ENCODE results near the gene ZNRF1. TPM values are rescaled to one million over a fixed set of nuclear protein-coding genes. Genes with fewer than 3 reads are reported as not detected.
"Not testable (repeated sequence)": the region's sequence is repeated elsewhere in the genome, so short reads cannot be mapped to it uniquely, and the experiment has no call there.

ZNRF1 gene
- total RNA-seq, 1 donor from 2014 or later = 46.8 TPM

DNA sequence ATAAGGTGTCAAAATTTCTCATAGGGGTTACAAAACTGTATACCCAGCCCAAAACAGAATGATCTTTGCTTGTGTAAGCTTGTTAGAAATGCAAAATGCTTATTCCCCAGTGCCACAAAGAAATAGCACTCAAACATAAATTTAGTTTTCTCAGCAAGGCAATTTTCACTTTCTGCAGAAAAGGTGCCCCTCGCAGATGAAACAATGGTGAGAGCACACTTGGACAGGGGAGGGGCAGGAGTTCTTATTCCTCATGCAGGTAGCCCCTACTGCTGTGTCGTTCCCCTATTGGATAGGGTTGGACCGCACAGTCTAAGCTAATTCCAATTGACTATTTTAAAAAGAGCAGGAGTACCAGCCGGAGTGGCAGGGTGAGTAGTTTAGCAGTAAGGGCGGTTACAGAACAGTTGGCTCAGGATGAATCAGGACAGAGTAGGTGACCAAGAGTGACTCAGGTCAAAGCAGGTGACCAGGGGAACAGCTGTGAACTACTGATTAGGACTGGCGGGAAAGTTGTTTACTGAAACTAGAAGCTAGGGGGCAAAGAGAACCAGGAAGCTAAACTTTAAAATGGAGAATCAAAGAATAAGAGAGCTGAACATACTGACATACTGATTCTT is 123.2 kb downstream of the ZNRF1 start:
- intact Hi-C loops (cut with micrococcal nuclease) = no loop called here
- Mint-ChIP-seq H3K4me3 (no peak overlapping the region), H3K36me3 (ENCODE audit: low read depth) (peaks cover 1% of the 10 kb centered on the region), H3K27ac (no peak overlapping the region), H3K4me1 (no peaks in the 10 kb centered on the region), H3K27me3 (no peaks in the 10 kb centered on the region), H3K9me3 (peaks cover 7% of the 10 kb centered on the region)
- no peak for DNase-seq

DNA sequence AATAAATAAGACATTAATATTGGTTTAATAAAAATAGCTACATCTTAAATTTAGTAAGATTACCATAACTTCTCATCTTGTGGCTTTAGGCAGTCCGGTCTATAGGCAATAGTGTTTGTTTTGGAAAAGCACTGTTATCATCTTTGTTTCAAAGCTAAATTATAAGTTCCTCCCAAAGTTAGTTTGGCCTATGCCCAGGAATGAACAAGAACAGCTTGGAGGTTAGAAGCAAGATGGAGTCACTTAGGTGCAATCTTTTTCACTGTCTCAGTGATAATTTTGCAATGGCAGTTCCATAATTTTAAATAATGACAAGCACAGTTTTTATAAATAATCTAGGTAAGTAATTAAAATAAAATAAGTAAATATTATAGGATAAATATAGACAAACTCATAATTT is 123.8 kb downstream of the ZNRF1 start:
- H3K36me3 Mint-ChIP-seq (ENCODE audit: low read depth) = peaks cover 3% of the 10 kb centered on the region

DNA sequence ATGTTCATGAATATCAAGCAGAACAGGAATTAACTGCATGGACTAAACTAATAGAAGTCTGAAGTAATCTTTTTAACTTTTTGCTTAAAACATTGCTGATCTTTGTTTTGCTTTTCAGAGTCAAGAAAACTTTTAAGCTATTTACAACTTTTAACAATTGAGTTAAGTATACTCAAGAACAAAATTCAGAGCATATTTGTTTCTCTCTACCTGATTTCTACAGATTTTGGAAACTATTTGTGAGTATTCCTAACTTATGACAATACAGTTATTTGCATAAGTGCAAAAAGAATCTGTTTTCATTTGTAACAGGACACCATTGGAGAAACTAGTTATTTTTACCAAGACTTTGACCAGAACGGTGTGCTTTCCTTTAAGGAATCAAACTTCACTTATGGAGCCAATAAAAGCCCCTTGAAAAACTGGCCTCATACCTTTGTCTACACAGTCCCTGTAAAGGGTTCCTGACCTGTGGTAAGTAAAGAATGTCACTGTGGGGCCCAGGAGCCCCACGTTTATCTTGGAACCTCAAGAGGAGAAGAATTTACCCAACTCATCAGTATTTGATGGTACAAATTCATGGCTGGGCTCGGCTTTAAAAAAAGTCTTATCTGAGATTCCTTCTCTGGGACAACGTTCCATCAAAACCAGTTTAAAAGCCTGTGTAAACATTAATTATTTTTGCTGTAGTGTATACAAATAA is 129.0 kb downstream of the ZNRF1 start:
- Mint-ChIP-seq H3K27me3 (peaks cover 4% of the 10 kb centered on the region), H3K4me3 (no peak overlapping the region), H3K27ac (no peak overlapping the region), H3K4me1 (peaks cover 6% of the 10 kb centered on the region), H3K9me3 (peaks cover 3% of the 10 kb centered on the region), H3K36me3 (ENCODE audit: low read depth) (peaks cover 4% of the 10 kb centered on the region)
- no peak for DNase-seq
- intact Hi-C loops (cut with micrococcal nuclease) = no loop called here

More for the DNA sequence above, 123.8 kb downstream of the ZNRF1 start:
- Mint-ChIP-seq H3K27ac (no peak overlapping the region), H3K4me1 (no peaks in the 10 kb centered on the region), H3K27me3 (no peaks in the 10 kb centered on the region), H3K9me3 (peaks cover 7% of the 10 kb centered on the region), H3K4me3 (no peak overlapping the region)
- DNase-seq = no peak
- intact Hi-C loops (cut with micrococcal nuclease) = no loop called here

DNA sequence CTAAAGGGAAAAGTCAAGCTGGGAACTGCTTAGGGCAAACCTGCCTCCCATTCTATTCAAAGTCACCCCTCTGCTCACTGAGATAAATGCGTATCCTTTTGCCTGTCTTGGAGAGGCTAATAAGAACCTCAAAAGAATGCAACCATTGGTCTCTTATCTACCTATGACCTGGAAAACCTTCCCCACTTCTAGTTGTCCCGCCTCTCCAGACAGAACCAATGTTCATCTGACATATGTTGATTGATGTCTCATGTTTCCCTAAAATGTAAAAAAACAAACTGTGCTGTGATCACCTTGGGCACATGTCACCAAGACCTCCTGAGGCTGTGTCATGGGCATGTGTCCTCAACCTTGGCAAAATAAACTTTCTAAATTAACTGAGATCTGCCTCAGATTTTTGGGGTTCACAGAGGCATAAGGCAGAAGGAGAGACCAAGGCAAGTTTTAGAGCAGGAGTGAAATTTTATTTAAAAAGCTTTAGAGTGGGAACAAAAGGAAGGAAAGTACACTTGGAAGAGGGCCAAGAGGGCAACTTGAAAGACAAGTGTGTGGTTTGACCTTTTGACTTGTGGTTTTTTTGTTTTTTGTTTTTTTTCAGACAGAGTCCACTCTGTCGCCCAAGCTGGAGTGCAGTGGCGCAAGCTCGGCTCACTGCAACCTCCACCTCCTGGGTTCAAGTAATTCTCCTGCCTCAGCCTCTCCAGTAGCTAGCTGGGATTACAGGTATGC is 130.8 kb downstream of the ZNRF1 start:
- H3K27ac Mint-ChIP-seq; H3K27me3 Mint-ChIP-seq; intact Hi-C loops (cut with micrococcal nuclease); DNase-seq; H3K4me3 Mint-ChIP-seq; H3K9me3 Mint-ChIP-seq; H3K4me1 Mint-ChIP-seq; H3K36me3 Mint-ChIP-seq (ENCODE audit: low read depth): not testable (repeated sequence)

DNA sequence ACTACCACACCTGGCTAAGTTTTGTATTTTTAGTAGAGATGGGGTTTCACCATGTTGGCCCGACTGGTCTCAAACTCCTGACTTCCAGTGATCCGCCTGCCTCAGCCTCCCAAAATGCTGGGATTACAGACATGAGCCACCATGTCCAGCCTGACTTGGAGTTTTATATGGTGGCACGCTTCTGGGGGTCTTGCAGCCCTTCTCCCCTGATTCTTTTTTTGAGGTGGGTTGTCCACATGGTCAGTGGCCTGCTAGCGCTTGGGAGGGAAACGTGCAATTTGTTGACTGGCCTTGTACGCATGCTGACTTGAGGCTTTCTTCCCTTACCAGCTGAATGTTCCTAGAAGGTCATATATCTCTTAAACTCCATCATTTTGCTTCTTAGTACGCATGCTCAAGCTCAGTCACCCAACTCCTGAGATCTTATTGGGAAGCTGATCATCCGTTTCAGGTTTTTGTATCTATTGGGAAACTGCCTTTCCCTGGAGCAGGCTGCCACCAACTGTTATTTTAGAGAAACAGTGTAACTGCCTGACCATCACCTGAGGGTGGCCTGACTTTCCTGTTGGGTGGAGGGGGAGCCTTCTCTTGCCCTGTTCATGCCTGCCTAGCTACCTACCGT is 131.4 kb downstream of the ZNRF1 start:
- peaks cover 4% of the 10 kb centered on the region for H3K27me3 Mint-ChIP-seq
- H3K4me1 Mint-ChIP-seq = peaks cover 6% of the 10 kb centered on the region
- H3K27ac Mint-ChIP-seq = no peak overlapping the region
- no peak overlapping the region for H3K4me3 Mint-ChIP-seq
- intact Hi-C loops (cut with micrococcal nuclease) = no loop called here
- peaks cover 3% of the 10 kb centered on the region for H3K9me3 Mint-ChIP-seq
- H3K36me3 Mint-ChIP-seq (ENCODE audit: low read depth) = peaks cover 4% of the 10 kb centered on the region
- DNase-seq = no peak

DNA sequence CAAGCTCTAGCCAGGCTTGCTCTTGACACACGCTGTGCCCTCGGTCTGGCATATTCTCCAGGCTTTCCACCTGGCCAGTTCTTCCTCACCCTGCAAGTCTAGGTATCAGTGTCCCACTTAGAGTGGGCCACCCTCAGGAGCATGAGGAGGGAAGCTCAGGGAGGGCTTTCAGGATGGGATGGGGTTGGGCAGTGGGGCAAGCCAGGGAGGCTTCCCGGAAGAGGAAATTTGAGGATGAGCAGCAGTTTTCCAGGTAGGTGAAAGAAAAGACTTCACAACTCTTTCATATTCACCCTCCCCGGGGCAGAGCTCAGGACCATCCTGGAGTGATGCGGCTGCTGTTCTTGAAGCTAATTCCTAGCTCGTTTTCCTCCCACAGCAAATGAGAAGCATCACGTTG is 132.3 kb downstream of the ZNRF1 start:
- Mint-ChIP-seq H3K4me3 (no peak overlapping the region), H3K27me3 (peaks cover 5% of the 10 kb centered on the region), H3K36me3 (ENCODE audit: low read depth) (peaks cover 4% of the 10 kb centered on the region), H3K9me3 (peaks cover 3% of the 10 kb centered on the region), H3K27ac (no peak overlapping the region), H3K4me1 (peaks cover 6% of the 10 kb centered on the region)
- intact Hi-C loops (cut with micrococcal nuclease) = no loop called here
- DNase-seq = no peak

DNA sequence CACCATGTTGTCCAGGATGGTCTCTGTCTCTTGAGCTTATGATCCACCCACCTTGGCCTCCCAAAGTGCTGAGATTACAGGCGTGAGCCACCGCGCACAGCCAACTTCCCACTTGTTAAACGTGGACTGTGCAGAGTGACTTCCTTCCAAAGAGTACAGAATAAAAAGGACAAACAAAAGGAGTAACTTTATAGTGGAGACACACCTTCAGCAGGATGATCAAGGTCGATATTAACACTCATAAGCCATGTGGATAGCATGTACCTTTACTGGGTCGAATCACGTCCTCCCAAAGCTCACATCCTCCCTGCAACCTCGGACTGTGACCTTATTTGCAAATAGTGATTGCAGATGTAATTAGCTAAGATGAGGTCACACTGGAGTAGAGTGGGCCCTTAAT is 139.4 kb downstream of the ZNRF1 start:
- Mint-ChIP-seq H3K36me3 (ENCODE audit: low read depth) (no peaks in the 10 kb centered on the region), H3K27ac (no peak overlapping the region), H3K9me3 (peaks cover 3% of the 10 kb centered on the region), H3K27me3 (peaks cover 1% of the 10 kb centered on the region), H3K4me1 (peaks cover 8% of the 10 kb centered on the region), H3K4me3 (peak overlapping the region; percentile 50)
- no peak for DNase-seq
- intact Hi-C loops (cut with micrococcal nuclease) = no loop called here

DNA sequence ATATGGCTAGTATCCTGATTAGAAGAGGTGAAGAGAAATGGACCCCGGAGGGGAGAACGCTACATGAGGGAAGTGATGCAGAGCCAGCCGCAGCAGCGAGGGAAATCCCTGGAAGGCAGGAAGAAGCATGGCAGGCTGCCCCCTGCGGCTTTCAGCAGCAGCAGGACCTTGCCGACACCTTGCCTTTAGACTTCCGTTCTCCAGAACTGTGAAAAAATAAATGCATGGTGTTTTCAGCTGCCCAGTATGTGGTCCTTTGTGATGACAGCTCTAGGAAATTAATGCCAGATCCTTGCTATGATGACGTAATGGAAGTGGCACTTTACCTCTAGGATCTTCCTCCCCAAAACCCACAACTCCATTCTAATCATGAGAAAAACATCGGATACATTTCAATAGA is 139.8 kb downstream of the ZNRF1 start:
- peaks cover 8% of the 10 kb centered on the region for H3K4me1 Mint-ChIP-seq
- peak overlapping the region; percentile 50 for H3K4me3 Mint-ChIP-seq
- DNase-seq = peak; percentile 60

DNA sequence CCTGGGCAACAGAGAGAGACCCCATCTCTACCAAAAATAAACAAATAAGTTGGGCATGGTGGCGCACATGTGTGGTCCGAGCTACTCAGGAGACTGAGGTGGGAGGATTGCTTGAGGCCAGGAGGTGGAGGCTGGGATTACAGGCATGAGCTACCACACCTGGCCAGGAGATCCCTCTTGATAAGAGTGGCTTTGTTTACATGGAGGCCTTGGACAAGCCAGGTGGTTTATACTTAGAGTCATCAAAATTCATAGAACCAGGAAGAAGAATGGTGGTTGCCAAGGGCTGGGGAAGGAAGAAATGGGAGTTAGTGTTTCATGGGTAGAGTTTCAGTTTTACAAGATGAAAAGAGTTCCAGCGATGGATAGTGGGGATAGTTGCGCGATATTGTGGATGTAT is 140.7 kb downstream of the ZNRF1 start:
- H3K4me1 Mint-ChIP-seq = peaks cover 10% of the 10 kb centered on the region
- no peak overlapping the region for H3K27ac Mint-ChIP-seq
- no peak overlapping the region for H3K4me3 Mint-ChIP-seq
- peaks cover 3% of the 10 kb centered on the region for H3K9me3 Mint-ChIP-seq
- H3K36me3 Mint-ChIP-seq (ENCODE audit: low read depth) = no peaks in the 10 kb centered on the region
- no peak for DNase-seq
- peaks cover 1% of the 10 kb centered on the region for H3K27me3 Mint-ChIP-seq
- intact Hi-C loops (cut with micrococcal nuclease) = no loop called here

More for the DNA sequence above, 139.8 kb downstream of the ZNRF1 start:
- intact Hi-C loops (cut with micrococcal nuclease) = no loop called here
- Mint-ChIP-seq H3K9me3 (peaks cover 3% of the 10 kb centered on the region), H3K36me3 (ENCODE audit: low read depth) (no peaks in the 10 kb centered on the region), H3K27ac (no peak overlapping the region), H3K27me3 (peaks cover 1% of the 10 kb centered on the region)

DNA sequence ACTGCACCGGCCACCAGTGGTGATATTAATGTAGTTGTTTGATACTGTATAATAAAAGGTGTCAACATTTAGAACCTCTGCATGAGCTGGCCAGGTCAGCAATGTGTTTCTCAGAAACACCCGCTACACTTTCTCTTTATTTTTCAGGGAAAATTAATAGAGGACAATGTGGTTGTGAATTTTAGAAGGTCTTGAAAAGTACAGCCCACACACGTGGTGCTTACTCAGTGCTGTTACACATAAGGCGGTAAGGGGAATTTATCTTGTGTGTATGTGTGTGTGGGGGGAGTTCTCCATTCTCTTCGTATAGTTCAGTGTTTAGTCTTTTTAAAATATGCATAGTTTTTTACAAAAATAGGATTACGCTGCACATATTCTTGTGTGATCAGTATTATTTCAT is 145.1 kb downstream of the ZNRF1 start:
- H3K36me3 Mint-ChIP-seq (ENCODE audit: low read depth) = peaks cover under 1% of the 10 kb centered on the region
- H3K4me3 Mint-ChIP-seq = no peak overlapping the region
- H3K9me3 Mint-ChIP-seq = peaks cover 3% of the 10 kb centered on the region
- DNase-seq = no peak
- intact Hi-C loops (cut with micrococcal nuclease) = no loop called here
- H3K27ac Mint-ChIP-seq = no peak overlapping the region
- peaks cover 6% of the 10 kb centered on the region for H3K4me1 Mint-ChIP-seq
- H3K27me3 Mint-ChIP-seq = no peaks in the 10 kb centered on the region

DNA sequence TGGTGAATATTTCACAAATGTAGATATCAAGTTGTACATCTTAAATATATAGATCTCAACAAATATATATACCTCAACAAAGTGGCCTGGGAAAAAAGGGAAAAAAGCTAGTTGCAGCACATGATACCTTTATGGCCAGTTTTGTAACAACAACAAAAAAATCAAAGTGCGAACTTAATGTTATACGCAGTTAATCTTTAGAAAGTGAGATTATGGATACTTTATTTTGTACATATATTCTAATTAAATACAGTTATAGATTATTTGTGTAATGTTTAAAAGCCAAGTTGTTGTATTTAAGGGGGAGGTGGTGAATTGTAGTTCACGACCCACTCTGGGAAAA is 149.1 kb downstream of the ZNRF1 start:
- peaks cover 19% of the 10 kb centered on the region for H3K4me1 Mint-ChIP-seq
- no peaks in the 10 kb centered on the region for H3K27me3 Mint-ChIP-seq
- H3K27ac Mint-ChIP-seq = no peak overlapping the region
- H3K9me3 Mint-ChIP-seq = peaks cover 10% of the 10 kb centered on the region
- intact Hi-C loops (cut with micrococcal nuclease) = loop anchor here (1.0 to 5.0 kb wide), 6 partner anchors 37 to 499 kb away; partner anchors contain the start of genes KARS1, MLKL, TERF2IP and WDR59
- H3K36me3 Mint-ChIP-seq (ENCODE audit: low read depth) = peaks cover 32% of the 10 kb centered on the region
- no peak for DNase-seq
- H3K4me3 Mint-ChIP-seq = peak overlapping the region; percentile 92

DNA sequence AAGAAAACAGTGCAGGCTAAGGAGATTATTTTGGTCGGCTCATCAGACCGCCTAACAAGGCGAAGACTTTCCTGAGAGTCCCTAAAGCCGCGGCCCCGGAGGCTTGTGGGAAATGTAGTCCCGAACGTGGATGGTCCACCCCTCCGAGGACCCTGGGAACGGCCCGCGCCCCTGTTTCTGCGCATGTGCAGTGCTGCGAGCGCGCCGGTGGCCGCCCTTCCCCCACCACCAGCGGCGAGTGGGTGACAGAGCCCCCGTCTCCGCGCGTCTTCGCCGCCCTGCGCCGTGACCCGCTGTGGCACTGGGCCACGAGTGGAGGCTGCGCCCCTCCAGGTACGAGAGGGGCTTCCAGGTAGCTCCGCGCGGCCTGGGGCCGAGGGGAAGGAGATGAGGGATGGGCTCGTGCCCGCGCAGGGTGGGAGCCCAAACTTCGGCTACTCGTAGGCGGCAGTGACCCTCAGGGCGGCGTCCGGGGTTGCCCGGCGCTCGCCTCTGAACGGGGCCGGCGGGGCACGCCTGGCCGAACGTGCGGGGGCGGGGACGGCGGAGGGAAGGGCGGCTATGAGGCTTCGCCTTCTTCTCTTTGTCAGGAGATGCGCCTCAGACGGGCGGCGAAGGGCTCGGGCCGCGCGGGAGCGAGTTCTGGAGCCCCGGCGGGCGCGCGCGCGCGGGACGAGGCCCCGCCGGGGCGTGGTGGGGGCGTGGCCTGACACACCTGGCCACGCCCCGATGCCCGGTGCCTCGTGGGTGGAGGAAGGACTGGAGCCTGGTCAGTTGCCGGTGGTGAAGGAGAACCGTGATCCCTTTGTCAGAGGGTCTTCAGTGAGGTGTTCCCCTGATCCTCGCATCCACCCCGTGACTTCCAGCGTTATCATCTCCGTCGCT is 149.7 kb downstream of the ZNRF1 start, which contains the start of gene ZFP1:
ZFP1 (plus strand) TSS at position 214 of the 885 bp plus-strand sequence. CDS start 4,428 bp downstream, outside the sequence.
- Mint-ChIP-seq H3K4me1 (peaks cover 19% of the 10 kb centered on the region), H3K4me3 (peak within 1 kb of the TSS; percentile 92), H3K27ac (peak within 1 kb of the TSS; percentile 87), H3K27me3 (no peaks in the 10 kb centered on the region), H3K36me3 (ENCODE audit: low read depth) (peaks cover 35% of the 10 kb centered on the region), H3K9me3 (peaks cover 12% of the 10 kb centered on the region)
- peak; percentile 98 for DNase-seq
- intact Hi-C loops (cut with micrococcal nuclease) = loop anchor here (1.0 to 5.0 kb wide), 6 partner anchors 38 to 499 kb away; partner anchors contain the start of genes KARS1, MLKL, TERF2IP and WDR59

DNA sequence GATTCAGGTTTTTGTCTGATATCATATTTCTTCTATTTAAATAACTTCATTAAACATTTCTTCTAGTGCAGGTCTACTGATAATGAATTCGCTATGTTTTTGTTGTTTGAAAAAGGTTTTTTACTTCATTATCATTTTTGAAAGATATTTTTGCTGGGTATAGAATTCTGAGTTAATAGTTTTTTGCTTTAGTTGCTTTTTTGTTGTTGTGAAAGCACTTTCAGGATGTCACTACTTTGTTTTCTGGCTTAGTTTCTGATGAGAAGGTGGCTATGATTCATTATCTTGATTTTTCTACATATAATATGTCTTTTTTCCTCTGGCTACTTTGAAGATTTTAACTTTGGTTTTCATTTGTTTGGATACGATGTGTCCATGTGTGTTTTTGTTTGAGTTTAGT is 153.0 kb downstream of the ZNRF1 start:
- no peak for DNase-seq
- peaks cover 12% of the 10 kb centered on the region for H3K9me3 Mint-ChIP-seq
- intact Hi-C loops (cut with micrococcal nuclease) = no loop called here
- H3K36me3 Mint-ChIP-seq (ENCODE audit: low read depth) = peaks cover 57% of the 10 kb centered on the region
- H3K4me1 Mint-ChIP-seq = peaks cover 17% of the 10 kb centered on the region
- no peak overlapping the region for H3K4me3 Mint-ChIP-seq
- peak overlapping the region; percentile 72 for H3K27ac Mint-ChIP-seq
- H3K27me3 Mint-ChIP-seq = no peaks in the 10 kb centered on the region

All from activated CD4-positive, alpha-beta T cell treated with anti-CD3 and anti-CD28 coated beads, Interleukin-2, amount 10 ng/mL, durations not matched to agents 24 days and 14 days (primary cell).